Esophagus muscularis mucosa (tissue), 2 donors: ENCODE measurements around the gene PROK1.
"Not testable (repeated sequence)": the region's sequence is repeated elsewhere in the genome, so short reads cannot be mapped to it uniquely, and the experiment has no call there.

Experiments used
- POLR2A ChIP-seq: fragments of 450-650 bp; IDR thresholded peaks from one replicate; pipeline ENCODE4 v1.6.1; 2017; ENCODE audit warnings: antibody characterized with exemption, moderate library complexity, mild to moderate bottlenecking, low read depth
- POLR2AphosphoS5 ChIP-seq, 2 donors: sonication (generic); formaldehyde crosslinking; IDR thresholded peaks; one replicate each; pipeline ENCODE4 v1.6.1; 2017; ENCODE audit warnings: antibody characterized with exemption in 2 of 2

- TF ChIP-seq POLR2A; POLR2AphosphoS5 (IDR thresholded peaks at IDR 0.05): not testable (repeated sequence)
Measured at GRCh38 chr1:110413045-110413444, 37.9 kb upstream of the PROK1 start.
